Cerebellar cortex (tissue), 1 donor: ENCODE results near the gene PRSS38.
"Not testable (repeated sequence)": the region's sequence is repeated elsewhere in the genome, so short reads cannot be mapped to it uniquely, and the experiment has no call there.

Experiments
- DNase-seq: peaks from one replicate; pipeline ENCODE4 v3.0.0-alpha.2; 2015; ENCODE audit warnings: low spot score

PRSS38 gene

GRCh38 chr1:227844320-227845146 is 29.1 kb downstream of the PRSS38 start:
- no peak for DNase-seq

GRCh38 chr1:227845147-227845458 is 29.6 kb downstream of the PRSS38 start:
- no peak for DNase-seq

GRCh38 chr1:227845519-227845918 is 30.0 kb downstream of the PRSS38 start:
- no peak for DNase-seq

- DNase-seq = no peak
Measured at GRCh38 chr1:227846265-227846858, 30.9 kb downstream of the PRSS38 start.

GRCh38 chr1:227847046-227847445 is 31.6 kb downstream of the PRSS38 start:
- not testable (repeated sequence) for DNase-seq

- no peak for DNase-seq
Measured at GRCh38 chr1:227848430-227848932, 33.0 kb downstream of the PRSS38 start.

GRCh38 chr1:227849251-227849650 is 33.8 kb downstream of the PRSS38 start:
- DNase-seq = no peak

GRCh38 chr1:227854189-227854588 is 38.7 kb downstream of the PRSS38 start:
- DNase-seq = no peak

- DNase-seq = no peak
Measured at GRCh38 chr1:227855687-227856086, 40.2 kb downstream of the PRSS38 start.

GRCh38 chr1:227856147-227856858 is 40.8 kb downstream of the PRSS38 start:
- DNase-seq = no peak

GRCh38 chr1:227864882-227865281 is 49.4 kb downstream of the PRSS38 start:
- no peak for DNase-seq

- no peak for DNase-seq
Measured at GRCh38 chr1:227869279-227869842, 53.9 kb downstream of the PRSS38 start.

GRCh38 chr1:227869851-227870305 is 54.4 kb downstream of the PRSS38 start:
- DNase-seq = no peak

GRCh38 chr1:227870366-227870765 is 54.9 kb downstream of the PRSS38 start:
- no peak for DNase-seq

- not testable (repeated sequence) for DNase-seq
Measured at GRCh38 chr1:227871892-227872291, 56.4 kb downstream of the PRSS38 start.

GRCh38 chr1:227877810-227878209 is 62.3 kb downstream of the PRSS38 start:
- DNase-seq = not testable (repeated sequence)

- DNase-seq = no peak
Measured at GRCh38 chr1:227880342-227880924, 65.0 kb downstream of the PRSS38 start.

- no peak for DNase-seq
Measured at GRCh38 chr1:227883073-227883520, 67.6 kb downstream of the PRSS38 start.

GRCh38 chr1:227883641-227884301 is 68.3 kb downstream of the PRSS38 start:
- DNase-seq = no peak

- no peak for DNase-seq
Measured at GRCh38 chr1:227884370-227885134, 69.1 kb downstream of the PRSS38 start.
